Left ventricle myocardium superior (tissue), 1 donor: Measurements from ENCODE around the gene RRAS2. TPM values are rescaled to one million over a fixed set of nuclear protein-coding genes. Genes with fewer than 3 reads are reported as not detected.
"Not testable (repeated sequence)": the region's sequence is repeated elsewhere in the genome, so short reads cannot be mapped to it uniquely, and the experiment has no call there.

Source experiments
- ATAC-seq: fragments of 200-7000 bp; cut with Tn5 transposase; one replicate; pipeline ENCODE4 v1.9.1; 2020; ENCODE audit warnings: mild to moderate bottlenecking, moderate library complexity
- DNase-seq: peaks from one replicate; pipeline ENCODE4 v3.0.0-alpha.2; 2020
- intact Hi-C: fragments of 100-400 bp; cut with micrococcal nuclease; formaldehyde crosslinking; loops from one replicate; pipeline ENCODE4 v1.11.0; 2022
- total RNA-seq: library from RNA; stranded (reverse); fragmentation: NEBNext Ultra II Directional; extraction: Animal tissue kit (Norgen Biotek cat#: 25700); gene quantifications from one replicate; pipeline ENCODE4 v1.2.1, GENCODE V29; 2021
- donor health status: DM: no; HTN: yes; CAD: no; lungs with severe emphysema.

Gene RRAS2
- total RNA-seq, 1 donor from 2014 or later, result 30.6 TPM

DNA sequence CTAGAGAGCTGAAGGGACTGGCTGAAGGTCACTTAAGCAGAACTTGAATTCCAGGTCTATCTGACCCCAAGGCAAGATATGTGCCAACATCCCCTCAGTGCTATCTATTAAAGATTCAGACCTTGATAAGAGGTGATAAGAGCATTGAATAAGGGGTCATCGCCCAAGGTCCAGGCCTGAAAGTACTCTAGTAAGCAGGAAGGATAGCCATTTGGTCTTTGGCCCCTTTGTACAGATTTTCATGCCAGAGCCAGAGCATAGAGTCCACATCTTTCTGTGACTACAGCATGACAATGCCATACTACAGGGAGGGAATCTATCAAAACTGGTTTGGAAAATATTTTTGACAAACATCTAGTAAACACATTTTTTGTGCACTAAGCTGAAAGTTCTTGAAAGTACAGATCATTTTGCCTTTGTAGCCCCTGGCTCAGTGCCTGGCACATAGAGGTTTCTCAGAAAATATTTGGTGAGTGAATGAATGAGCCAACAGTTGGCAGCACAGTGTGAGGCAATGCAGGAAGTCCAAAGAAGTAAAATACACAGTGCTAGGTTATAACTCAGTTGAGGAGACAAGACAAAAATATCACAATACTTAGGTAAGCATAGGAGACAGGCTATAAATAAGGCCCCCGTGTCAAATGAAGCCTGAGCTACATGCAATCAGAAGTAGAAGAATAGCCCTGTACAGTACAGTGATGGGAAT is 15.1 kb upstream of the RRAS2 start:
- ATAC-seq, result peak; percentile 96
- DNase-seq, result no peak

DNA sequence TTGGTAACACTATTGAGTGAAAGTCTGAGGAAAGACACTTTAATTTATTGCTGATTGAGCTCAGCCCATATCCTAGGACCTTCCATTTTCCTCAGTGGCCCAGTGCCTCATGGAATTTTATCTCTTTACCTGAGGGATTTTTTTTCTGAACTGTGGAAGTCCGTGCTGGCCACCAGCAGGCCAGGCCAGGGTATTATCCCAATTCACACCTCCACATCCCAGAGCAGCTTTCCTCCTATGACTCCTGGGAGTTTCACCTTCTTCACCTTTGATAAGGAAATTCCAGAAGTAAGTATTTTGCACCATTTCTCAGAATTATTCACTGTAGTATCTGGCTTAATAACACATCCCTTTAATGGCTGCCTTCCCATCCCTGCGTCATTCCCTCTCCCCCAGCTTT is 13.0 kb upstream of the RRAS2 start:
- ATAC-seq, result no peak
- no peak for DNase-seq
- intact Hi-C loops, result no loop called here

More for the DNA sequence above, 15.1 kb upstream of the RRAS2 start:
- intact Hi-C loops, result no loop called here

DNA sequence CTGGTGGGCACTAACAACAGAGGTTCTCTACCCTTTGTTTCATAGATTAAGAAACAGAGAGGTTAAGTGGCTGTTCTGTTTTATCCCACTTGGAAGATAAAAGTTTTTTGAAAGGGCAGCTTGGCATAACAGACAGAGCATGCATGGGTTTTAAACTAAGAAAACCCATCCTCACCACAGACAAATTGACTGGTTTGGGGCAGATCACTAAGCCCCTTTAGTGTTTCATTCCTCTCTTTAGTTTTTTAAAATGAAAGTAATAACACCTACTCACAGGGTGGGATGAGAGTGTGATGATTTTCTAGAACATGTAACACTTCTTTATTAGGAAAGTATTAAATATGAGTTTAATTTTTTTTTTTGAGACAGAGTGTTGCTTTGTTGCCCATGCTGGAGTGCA is 12.3 kb upstream of the RRAS2 start:
- ATAC-seq, result no peak
- intact Hi-C loops, result no loop called here
- DNase-seq, result no peak

DNA sequence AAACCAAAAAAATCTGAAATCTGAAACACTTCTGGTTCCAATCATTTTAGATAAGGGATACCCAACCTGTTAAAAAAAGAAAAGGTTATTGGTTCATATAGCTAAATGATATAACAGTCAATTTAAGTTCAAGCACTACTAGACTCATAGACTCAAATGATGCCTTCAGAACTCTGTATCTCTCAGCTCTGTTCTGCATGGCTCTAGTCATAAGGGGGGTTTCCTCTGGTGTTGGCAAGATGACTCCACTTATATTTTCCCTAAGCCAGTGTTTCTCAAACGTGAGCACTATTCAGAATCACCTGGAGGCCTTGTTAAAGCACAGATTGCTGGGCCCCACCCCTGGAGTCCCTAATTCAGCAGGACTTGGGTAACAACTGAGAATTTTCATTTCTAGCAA is 11.5 kb upstream of the RRAS2 start:
- intact Hi-C loops, result no loop called here
- DNase-seq (no peak), ATAC-seq (no peak)

DNA sequence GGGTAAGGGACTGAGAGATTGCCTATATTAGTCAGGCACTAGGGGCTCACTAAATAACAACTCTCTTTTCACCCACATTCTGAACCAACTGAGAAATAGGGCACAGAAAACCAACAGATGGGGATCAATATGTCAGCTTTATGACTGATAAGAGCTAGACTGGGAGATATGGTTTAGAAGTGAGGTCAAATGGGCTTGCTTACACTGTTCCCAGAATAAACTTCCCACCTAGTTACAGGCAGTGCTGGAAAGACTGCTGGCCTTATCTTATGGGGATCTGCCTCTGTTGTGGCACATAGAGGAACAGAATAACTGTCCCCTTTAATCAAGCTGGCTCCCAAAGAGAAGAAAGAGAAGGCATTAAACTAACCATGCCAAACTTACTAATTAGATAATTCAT is 10.6 kb upstream of the RRAS2 start:
- ATAC-seq (no peak), DNase-seq (no peak)
- intact Hi-C loops, result no loop called here

DNA sequence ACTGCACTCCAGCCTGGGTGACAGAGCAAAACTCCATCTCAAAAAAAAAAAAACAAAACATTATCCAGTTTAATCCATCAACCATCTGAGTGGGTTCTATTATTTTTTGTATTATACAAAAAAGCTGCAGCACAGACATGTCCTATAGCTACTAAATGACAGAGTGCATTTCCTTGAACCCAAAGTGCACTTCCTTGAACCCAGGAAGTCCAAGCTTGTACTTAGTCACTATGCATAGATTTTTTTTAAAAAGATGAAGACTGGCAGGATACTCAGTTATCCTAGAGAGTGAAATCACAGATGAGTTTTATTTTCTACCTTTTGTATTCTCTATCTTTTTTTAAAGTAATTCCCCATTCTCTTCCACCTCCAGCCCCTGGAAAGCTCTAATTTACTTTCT is 8.0 kb upstream of the RRAS2 start:
- DNase-seq (no peak), ATAC-seq (no peak)
- intact Hi-C loops, result no loop called here

DNA sequence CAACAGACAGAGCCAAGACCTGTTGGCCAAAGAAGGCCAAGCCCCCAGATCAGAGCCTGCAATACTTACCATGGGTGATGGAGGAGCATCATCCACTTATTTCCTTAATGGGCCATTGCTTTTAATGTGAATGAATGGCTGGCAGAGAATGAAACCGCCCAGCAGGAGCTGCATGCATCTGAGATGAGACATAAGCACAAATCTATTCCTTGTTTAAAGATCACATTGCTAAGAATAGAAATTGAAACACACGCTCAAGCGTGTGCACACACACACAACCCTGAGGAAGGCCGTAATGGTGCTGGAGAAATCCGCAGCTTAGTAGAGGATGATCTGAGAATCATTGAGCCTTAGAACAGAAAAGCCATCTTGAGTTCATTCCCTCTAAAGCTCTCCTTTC is 5.3 kb upstream of the RRAS2 start:
- ATAC-seq (peak; percentile 69), DNase-seq (no peak)
- intact Hi-C loops, result no loop called here

- intact Hi-C loops, result no loop called here
- ATAC-seq (peak; percentile 59), DNase-seq (no peak)
Measured at GRCh38 chr11:14362611-14363010, 3.6 kb upstream of the RRAS2 start.

DNA sequence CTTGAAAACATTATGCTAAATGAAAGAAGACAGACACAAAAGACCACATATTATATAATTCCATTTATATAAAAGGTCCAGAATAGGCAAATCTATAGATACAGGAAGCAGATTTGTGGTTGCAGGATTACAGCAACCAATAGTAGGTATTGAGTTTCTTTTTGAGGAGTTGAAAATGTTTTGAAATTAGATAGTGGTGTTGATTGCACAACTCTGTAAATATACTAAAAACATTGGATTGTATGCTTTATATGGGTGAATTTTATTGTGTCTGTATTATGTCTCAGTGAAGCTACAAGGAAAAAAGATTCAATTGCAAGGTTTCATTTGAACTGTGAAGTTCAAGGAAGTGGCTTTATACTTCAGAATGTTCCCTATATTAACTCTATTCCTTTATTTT is 3.0 kb upstream of the RRAS2 start:
- no peak for ATAC-seq
- no peak for DNase-seq
- intact Hi-C loops, result no loop called here

DNA sequence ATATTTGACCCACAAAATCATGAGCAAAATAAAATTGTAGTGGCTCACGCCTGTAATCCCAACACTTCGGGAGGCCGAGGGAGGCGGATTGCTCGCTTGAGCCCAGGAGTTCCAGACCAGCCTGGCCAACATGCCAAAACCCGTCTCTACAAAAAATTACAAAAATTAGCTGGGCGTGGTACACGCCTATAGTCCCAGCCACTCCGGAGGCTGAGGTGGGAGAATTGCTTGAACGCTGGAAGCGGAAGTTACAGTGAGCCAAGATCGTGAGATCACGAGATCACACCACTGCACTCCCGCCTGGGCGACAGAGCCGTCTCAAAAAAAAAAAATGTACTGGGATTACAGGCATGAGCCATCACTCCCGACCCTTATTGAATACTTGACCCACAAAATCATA is 2.0 kb upstream of the RRAS2 start:
- ATAC-seq (no peak), DNase-seq (no peak)
- intact Hi-C loops, result no loop called here

- ATAC-seq (no peak), DNase-seq (no peak)
- intact Hi-C loops, result no loop called here
Measured at GRCh38 chr11:14359501-14360031, 583 bp upstream of the RRAS2 start.

- ATAC-seq (peak; percentile 73), DNase-seq (peak; percentile 70)
- intact Hi-C loops, result no loop called here
Measured at GRCh38 chr11:14357881-14358728, 878 bp downstream of the RRAS2 start.

GRCh38 chr11:14356342-14356741 is 2.6 kb downstream of the RRAS2 start:
- intact Hi-C loops, result no loop called here
- no peak for ATAC-seq

GRCh38 chr11:14354604-14355003 is 4.4 kb downstream of the RRAS2 start:
- ATAC-seq, intact Hi-C loops, DNase-seq: not testable (repeated sequence)

More at GRCh38 chr11:14356342-14356741, 2.6 kb downstream of the RRAS2 start:
- DNase-seq, result no peak

DNA sequence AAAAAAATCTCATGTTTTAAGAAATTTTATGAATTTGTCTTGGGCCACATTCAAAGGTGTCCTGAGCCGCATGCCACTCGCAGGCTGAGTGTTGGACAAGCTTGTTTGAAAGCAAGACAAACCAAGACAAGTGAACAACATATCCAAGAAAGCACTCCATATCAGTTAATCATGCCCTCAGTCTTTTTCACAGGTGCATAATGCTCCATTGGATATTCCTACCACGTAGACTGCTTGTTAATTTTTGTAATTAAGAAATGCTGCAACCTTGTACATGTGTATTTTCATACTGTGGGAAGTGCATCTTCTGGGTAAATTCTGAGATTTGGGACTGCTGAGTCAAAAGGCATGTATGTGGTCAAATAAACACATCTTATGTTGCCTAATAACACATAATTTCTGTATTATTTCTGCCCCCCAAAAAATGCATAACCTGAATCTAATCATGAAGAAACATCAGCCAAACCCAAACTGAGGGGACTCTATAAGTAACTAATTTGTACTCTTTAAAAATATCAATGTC is 8.2 kb downstream of the RRAS2 start:
- DNase-seq (no peak), ATAC-seq (no peak)
- intact Hi-C loops, result no loop called here

DNA sequence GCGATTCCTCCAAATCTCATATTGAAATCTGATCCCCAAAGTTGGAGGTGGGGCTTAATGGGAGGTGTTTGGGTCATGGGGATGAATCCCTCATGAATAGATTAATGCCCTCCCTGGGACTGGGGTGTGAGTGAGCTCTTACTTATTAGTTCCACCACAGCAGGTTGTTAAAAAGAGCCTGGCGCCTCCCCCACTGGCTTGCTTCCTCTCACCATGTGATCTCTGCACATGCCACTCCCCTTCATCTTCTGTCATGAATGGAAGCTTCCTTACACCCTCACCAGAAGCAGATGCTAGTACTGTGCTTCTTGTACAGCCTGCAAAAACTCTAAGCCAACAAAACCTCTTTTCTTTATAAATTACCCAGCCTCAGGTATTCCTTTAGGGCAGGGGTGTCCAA is 8.8 kb downstream of the RRAS2 start:
- ATAC-seq, result no peak
- intact Hi-C loops, result no loop called here

GRCh38 chr11:14347991-14348390 is 11.0 kb downstream of the RRAS2 start:
- ATAC-seq (no peak), DNase-seq (no peak)
- intact Hi-C loops, result no loop called here

More for the DNA sequence above, 8.8 kb downstream of the RRAS2 start:
- no peak for DNase-seq

GRCh38 chr11:14347494-14347893 is 11.5 kb downstream of the RRAS2 start:
- intact Hi-C loops, result no loop called here
- no peak for ATAC-seq
- no peak for DNase-seq

- ATAC-seq (no peak), DNase-seq (no peak)
- intact Hi-C loops, result no loop called here
Measured at GRCh38 chr11:14346303-14346955, 12.6 kb downstream of the RRAS2 start.

GRCh38 chr11:14345668-14346067 is 13.3 kb downstream of the RRAS2 start:
- intact Hi-C loops, result no loop called here
- ATAC-seq, result no peak
- no peak for DNase-seq
